G401 (cell line): Measurements from ENCODE around the gene GABRR2. TPM values are rescaled to one million over a fixed set of nuclear protein-coding genes. Genes with fewer than 3 reads are reported as not detected.

ENCODE experiments used
- DNase-seq: peaks from one replicate; pipeline ENCODE4 v3.0.0-alpha.2; 2015; ENCODE audit warnings: low spot score
- in situ Hi-C: cut with HindIII; loops from 2 replicates; pipeline ENCODE4 v1.10.0; 2016; ENCODE audit warnings: low sequenced_read_pairs, mixed read lengths
- total RNA-seq: library from RNA; depleted of rRNA; stranded (reverse); fragments of >200 nt; shearing (Covaris generic); gene quantifications from 2 replicates; pipeline ENCODE4 v1.2.3, GENCODE V29; 2014

Gene GABRR2
- total RNA-seq, 1 experiment from 2014 or later: not detected

- no peak for DNase-seq
- in situ Hi-C loops: no loop called here
Measured at GRCh38 chr6:89269981-89270380, 45.1 kb downstream of the GABRR2 start.

GRCh38 chr6:89269252-89269651, 45.8 kb downstream of the GABRR2 start:
- in situ Hi-C loops: no loop called here
- DNase-seq: no peak

- in situ Hi-C loops: no loop called here
- DNase-seq: no peak
Measured at GRCh38 chr6:89268776-89269175, 46.3 kb downstream of the GABRR2 start.

- DNase-seq: no peak
- in situ Hi-C loops: no loop called here
Measured at GRCh38 chr6:89267918-89268317, 47.2 kb downstream of the GABRR2 start.

- no peak for DNase-seq
- in situ Hi-C loops: no loop called here
Measured at GRCh38 chr6:89264296-89264695, 50.8 kb downstream of the GABRR2 start.

- DNase-seq: peak; percentile 14
- in situ Hi-C loops: no loop called here
Measured at GRCh38 chr6:89260832-89261231, 54.3 kb downstream of the GABRR2 start.

- in situ Hi-C loops: no loop called here
- DNase-seq: no peak
Measured at GRCh38 chr6:89260310-89260709, 54.8 kb downstream of the GABRR2 start.

GRCh38 chr6:89258912-89259311, 56.2 kb downstream of the GABRR2 start:
- DNase-seq: no peak
- in situ Hi-C loops: no loop called here

- no peak for DNase-seq
- in situ Hi-C loops: no loop called here
Measured at GRCh38 chr6:89257781-89258180, 57.3 kb downstream of the GABRR2 start.

- DNase-seq: no peak
- in situ Hi-C loops: no loop called here
Measured at GRCh38 chr6:89257346-89257745, 57.8 kb downstream of the GABRR2 start.

GRCh38 chr6:89255417-89255816, 59.7 kb downstream of the GABRR2 start:
- in situ Hi-C loops: no loop called here
- no peak for DNase-seq

GRCh38 chr6:89254569-89254968, 60.5 kb downstream of the GABRR2 start:
- in situ Hi-C loops: no loop called here
- DNase-seq: no peak

- in situ Hi-C loops: no loop called here
- no peak for DNase-seq
Measured at GRCh38 chr6:89252907-89253306, 62.2 kb downstream of the GABRR2 start.

GRCh38 chr6:89251976-89252375, 63.1 kb downstream of the GABRR2 start:
- no peak for DNase-seq
- in situ Hi-C loops: no loop called here

GRCh38 chr6:89251170-89251569, 63.9 kb downstream of the GABRR2 start:
- no peak for DNase-seq

GRCh38 chr6:89250239-89250638, 64.9 kb downstream of the GABRR2 start:
- DNase-seq: no peak
- in situ Hi-C loops: no loop called here

More at GRCh38 chr6:89251170-89251569, 63.9 kb downstream of the GABRR2 start:
- in situ Hi-C loops: no loop called here

- in situ Hi-C loops: no loop called here
- no peak for DNase-seq
Measured at GRCh38 chr6:89244241-89244985, 70.7 kb downstream of the GABRR2 start.

- no peak for DNase-seq
- in situ Hi-C loops: no loop called here
Measured at GRCh38 chr6:89243331-89243629, 71.8 kb downstream of the GABRR2 start.

GRCh38 chr6:89242574-89243330, 72.3 kb downstream of the GABRR2 start:
- peak; percentile 71 for DNase-seq
- in situ Hi-C loops: no loop called here

GRCh38 chr6:89239338-89239737, 75.8 kb downstream of the GABRR2 start:
- no peak for DNase-seq
- in situ Hi-C loops: no loop called here

- no peak for DNase-seq
- in situ Hi-C loops: no loop called here
Measured at GRCh38 chr6:89237158-89237557, 77.9 kb downstream of the GABRR2 start.
